PC-3 (cell line): ENCODE measurements around the gene SIN3B.

Source experiments
- CTCF ChIP-seq: fragments of 300-600 bp; sonication (generic); conservative IDR thresholded peaks from 2 replicates; pipeline ENCODE4 v1.5.1; 2017; ENCODE audit warnings: antibody characterized with exemption, low read depth, mild to moderate bottlenecking, low read length
- EZH2 ChIP-seq: fragments of 300-600 bp; sonication (generic); IDR thresholded peaks from one replicate; pipeline ENCODE4 v1.6.1; 2017; ENCODE audit warnings: antibody characterized with exemption, mild to moderate bottlenecking, low read length; ENCODE audit not compliant: unreplicated experiment
- EZH2phosphoT487 ChIP-seq: fragments of 300-600 bp; sonication (generic); IDR thresholded peaks from 2 replicates; pipeline ENCODE4 v1.6.1; 2018; ENCODE audit warnings: mild to moderate bottlenecking, antibody characterized with exemption, low read length, borderline replicate concordance

GRCh38 chr19:16788479-16788878 lies 40.7 kb upstream of the SIN3B start:
- TF ChIP-seq CTCF: no peak
- TF ChIP-seq EZH2: no peak
- no peak for TF ChIP-seq EZH2phosphoT487
